ENCODE measurements around the gene ZNF101.

DNA sequence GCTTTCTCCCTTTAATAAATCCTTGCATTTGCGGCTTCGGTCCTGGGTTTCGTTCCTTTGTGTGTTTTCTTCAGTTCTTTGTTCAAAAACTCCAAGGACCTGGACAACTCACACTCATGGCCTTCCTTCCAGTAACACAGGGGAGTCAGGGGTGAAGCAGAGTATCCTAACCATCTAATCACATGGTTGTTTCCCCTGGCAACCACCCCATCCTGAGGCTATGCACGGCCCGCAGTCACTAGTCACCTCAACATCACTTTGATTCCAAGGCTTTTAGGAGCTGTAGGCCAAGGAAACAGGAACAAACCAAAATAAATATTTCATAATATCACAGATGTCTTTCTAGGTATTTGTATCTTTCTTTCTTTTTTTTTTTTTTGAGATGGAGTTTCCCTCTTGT is 28.9 kb downstream of the ZNF101 start:
- TF ChIP-seq, protein P1, sequence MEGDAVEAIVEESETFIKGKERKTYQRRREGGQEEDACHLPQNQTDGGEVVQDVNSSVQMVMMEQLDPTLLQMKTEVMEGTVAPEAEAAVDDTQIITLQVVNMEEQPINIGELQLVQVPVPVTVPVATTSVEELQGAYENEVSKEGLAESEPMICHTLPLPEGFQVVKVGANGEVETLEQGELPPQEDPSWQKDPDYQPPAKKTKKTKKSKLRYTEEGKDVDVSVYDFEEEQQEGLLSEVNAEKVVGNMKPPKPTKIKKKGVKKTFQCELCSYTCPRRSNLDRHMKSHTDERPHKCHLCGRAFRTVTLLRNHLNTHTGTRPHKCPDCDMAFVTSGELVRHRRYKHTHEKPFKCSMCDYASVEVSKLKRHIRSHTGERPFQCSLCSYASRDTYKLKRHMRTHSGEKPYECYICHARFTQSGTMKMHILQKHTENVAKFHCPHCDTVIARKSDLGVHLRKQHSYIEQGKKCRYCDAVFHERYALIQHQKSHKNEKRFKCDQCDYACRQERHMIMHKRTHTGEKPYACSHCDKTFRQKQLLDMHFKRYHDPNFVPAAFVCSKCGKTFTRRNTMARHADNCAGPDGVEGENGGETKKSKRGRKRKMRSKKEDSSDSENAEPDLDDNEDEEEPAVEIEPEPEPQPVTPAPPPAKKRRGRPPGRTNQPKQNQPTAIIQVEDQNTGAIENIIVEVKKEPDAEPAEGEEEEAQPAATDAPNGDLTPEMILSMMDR (IDR thresholded peaks at IDR 0.05) = no peak
- TF ChIP-seq POLR2A (IDR thresholded peaks at IDR 0.05) = no peak
